ENCODE results near the gene DRD2.

Gene DRD2

GRCh38 chr11:113431746-113432145 lies 43.5 kb downstream of the DRD2 start:
- FAIRE-seq (no peak), DNase-seq (ENCODE audit: insufficient read length, low spot score) (no peak)
- TF ChIP-seq CTCF (IDR thresholded peaks at IDR 0.05; ENCODE audit: insufficient read depth, missing control alignments): no peak

GRCh38 chr11:113426686-113427085 lies 48.5 kb downstream of the DRD2 start:
- TF ChIP-seq CTCF (IDR thresholded peaks at IDR 0.05; ENCODE audit: insufficient read depth, missing control alignments): no peak
- FAIRE-seq (no peak), DNase-seq (ENCODE audit: insufficient read length, low spot score) (no peak)

GRCh38 chr11:113420808-113421207 lies 54.4 kb downstream of the DRD2 start:
- FAIRE-seq: peak; percentile 71
- peak; percentile 65 for DNase-seq (ENCODE audit: insufficient read length, low spot score)
- no peak for TF ChIP-seq CTCF (IDR thresholded peaks at IDR 0.05; ENCODE audit: insufficient read depth, missing control alignments)

- no peak for DNase-seq (ENCODE audit: insufficient read length, low spot score)
- no peak for FAIRE-seq
- no peak for TF ChIP-seq CTCF (IDR thresholded peaks at IDR 0.05; ENCODE audit: insufficient read depth, missing control alignments)
Measured at GRCh38 chr11:113419454-113420003, 55.7 kb downstream of the DRD2 start.

GRCh38 chr11:113417428-113417827 lies 57.8 kb downstream of the DRD2 start:
- no peak for DNase-seq (ENCODE audit: insufficient read length, low spot score)
- FAIRE-seq: no peak
- TF ChIP-seq CTCF (IDR thresholded peaks at IDR 0.05; ENCODE audit: insufficient read depth, missing control alignments): no peak

GRCh38 chr11:113415343-113415742 lies 59.9 kb downstream of the DRD2 start:
- FAIRE-seq (no peak), DNase-seq (ENCODE audit: insufficient read length, low spot score) (no peak)
- no peak for TF ChIP-seq CTCF (IDR thresholded peaks at IDR 0.05; ENCODE audit: insufficient read depth, missing control alignments)

- TF ChIP-seq CTCF (IDR thresholded peaks at IDR 0.05; ENCODE audit: insufficient read depth, missing control alignments): no peak
- FAIRE-seq (no peak), DNase-seq (ENCODE audit: insufficient read length, low spot score) (no peak)
Measured at GRCh38 chr11:113412675-113413074, 62.5 kb downstream of the DRD2 start.

All from D721Med (cell line).